ENCODE measurements around the gene MED16. TPM values are rescaled to one million over a fixed set of nuclear protein-coding genes. Genes with fewer than 3 reads are reported as not detected.

Gene MED16
- total and polyA plus RNA-seq, 2 of the 4 experiments (the other 2 are of a cell fraction) = 8.1 to 40.2 TPM

DNA sequence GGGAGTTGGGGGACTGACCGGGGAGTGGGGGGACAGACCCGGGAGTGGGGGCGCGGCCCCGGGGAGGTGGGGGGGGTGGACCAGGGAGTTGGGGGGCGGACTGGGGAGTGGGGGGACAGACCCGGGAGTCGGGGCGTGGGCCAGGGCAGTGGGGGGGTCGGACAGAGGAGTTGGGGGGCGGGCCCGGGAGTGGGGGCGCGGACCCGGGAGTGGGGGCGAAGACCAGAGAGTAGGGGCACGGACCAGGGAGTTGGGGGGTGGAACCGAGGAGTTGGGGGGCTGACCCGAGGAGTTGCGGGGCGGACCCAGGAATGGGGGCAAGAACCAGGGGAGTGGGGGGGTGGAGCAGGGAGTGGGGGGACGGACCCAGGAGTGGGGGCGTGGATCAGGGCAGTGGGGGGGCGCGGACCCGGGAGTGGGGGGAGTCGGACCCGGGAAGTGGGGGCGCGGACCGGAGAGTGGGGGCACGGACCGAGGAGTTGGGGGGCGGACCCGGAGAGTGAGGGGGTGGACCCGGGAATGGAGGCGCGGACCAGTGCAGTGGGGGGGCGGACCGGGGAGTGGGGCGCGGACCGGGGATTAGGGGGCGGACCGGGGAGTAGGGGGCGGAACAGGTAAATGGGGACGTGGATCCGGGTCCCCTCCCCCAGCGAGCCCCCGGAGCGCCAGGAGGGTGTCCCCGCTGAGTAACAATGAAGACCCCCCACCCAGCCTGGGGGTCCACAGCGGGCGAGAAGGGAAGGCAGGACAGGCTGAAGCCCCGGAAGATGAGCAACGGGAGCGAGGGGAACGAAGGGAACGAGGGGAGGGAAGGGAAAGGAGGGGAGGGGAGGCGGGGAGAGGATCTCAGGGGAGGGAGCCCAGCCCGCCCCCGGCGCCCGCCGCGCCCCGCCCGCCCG, 19.4 kb upstream of the MED16 start (continued):
- TF ChIP-seq, protein P1, sequence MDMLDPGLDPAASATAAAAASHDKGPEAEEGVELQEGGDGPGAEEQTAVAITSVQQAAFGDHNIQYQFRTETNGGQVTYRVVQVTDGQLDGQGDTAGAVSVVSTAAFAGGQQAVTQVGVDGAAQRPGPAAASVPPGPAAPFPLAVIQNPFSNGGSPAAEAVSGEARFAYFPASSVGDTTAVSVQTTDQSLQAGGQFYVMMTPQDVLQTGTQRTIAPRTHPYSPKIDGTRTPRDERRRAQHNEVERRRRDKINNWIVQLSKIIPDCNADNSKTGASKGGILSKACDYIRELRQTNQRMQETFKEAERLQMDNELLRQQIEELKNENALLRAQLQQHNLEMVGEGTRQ (IDR thresholded peaks at IDR 0.05; ENCODE audit: low read depth, low read length) = no peak

DNA sequence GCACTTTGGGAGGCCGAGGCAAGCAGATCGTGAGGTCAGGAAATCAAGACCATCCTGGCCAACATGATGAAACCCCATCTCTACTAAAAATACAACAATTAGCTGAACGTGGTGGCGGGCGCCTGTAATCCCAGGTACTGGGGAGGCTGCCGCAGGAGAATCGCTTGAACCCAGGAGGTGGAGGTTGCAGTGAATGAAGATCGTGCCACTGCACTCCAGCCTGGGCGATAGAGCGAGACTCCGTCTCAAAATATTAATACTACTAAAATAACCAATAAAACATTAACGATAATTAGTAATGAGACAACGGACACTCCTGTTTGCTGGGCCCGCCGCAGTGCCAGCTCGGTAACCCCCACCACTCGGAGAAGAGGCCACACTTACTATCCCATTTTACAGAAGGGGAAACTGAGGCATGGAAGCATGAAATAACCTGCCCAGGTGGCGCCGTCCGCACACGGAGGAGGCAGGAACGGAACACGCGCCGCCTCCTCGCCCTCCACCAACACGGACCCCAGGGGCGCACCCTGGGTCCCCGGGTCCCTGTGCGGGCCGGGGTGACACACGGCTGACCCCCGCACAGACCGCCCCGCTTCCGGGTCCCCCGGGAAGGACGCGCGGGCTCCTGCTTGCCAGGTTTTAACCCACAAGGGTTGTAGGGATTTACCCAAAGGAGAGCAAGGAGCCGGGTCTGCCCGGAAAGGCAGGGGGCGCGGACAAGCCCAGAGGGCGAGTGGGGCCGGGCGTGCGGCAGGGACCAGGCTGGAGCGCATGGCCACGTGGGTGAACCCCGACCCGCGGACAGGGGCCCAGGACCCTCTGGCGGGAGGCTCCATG, 18.4 kb upstream of the MED16 start:
- H2BK5ac ChIP-seq (ENCODE audit: low read depth, low read length, poor library complexity, severe bottlenecking) = no peak overlapping the region
- no peak overlapping the region for H2AFZ ChIP-seq (replicated peaks; ENCODE audit: low read length, poor library complexity)
- H3K9me3 ChIP-seq (ENCODE audit: control insufficient read depth, insufficient read depth, low read length) = no peaks in the 10 kb centered on the region
- BruUV-seq (replicated peaks) = no TSS peak
- 63% methylated on average over 17 of the region's 54 CpGs; no CpG with 5 or more reads in 1 of the 2 experiments for WGBS, 2 experiments (ENCODE audit: extremely low coverage in 2 of 2, insufficient read length in 1 of 2)
- H2BK15ac ChIP-seq (ENCODE audit: low read depth, low read length) = no peak overlapping the region
- H2AK5ac ChIP-seq (ENCODE audit: low read depth, low read length) = no peak overlapping the region
- no peak overlapping the region for H2BK120ac ChIP-seq (ENCODE audit: low read depth, low read length)
- H2AK9ac ChIP-seq (replicated peaks; ENCODE audit: low read depth, low read length, poor library complexity) = peak overlapping the region; percentile 65
- H3K56ac ChIP-seq (ENCODE audit: extremely low read depth, insufficient read depth, low read length) = no peak overlapping the region
- no peak overlapping the region for H3K23ac ChIP-seq (ENCODE audit: low read depth, low read length)
- no peak overlapping the region for H4K8ac ChIP-seq (ENCODE audit: low read depth in 2 of 2, low read length in 2 of 2)
- H3K9ac ChIP-seq (ENCODE audit: low read depth, low read length) = no peak overlapping the region
- no peak overlapping the region for H3K18ac ChIP-seq (ENCODE audit: low read depth, low read length)
- peak overlapping the region; percentile 40; the same call in 1 of the 2 replicates for H3K4me2 ChIP-seq (ENCODE audit: low read depth, low read length)
- no peaks in the 10 kb centered on the region for H3K9me1 ChIP-seq (ENCODE audit: insufficient read depth, low read length)
- dilution Hi-C loops (cut with HindIII; ENCODE audit: low sequenced_read_pairs, unreplicated experiment) = no loop called here
- no peak overlapping the region for H3K4ac ChIP-seq (ENCODE audit: low read depth, low read length)
- H3K4me1 ChIP-seq (ENCODE audit: control insufficient read depth, insufficient read depth, low read length) = peaks cover 8% of the 10 kb centered on the region
- CTCF ChIA-PET = no interaction called here
- H2BK20ac ChIP-seq (ENCODE audit: low read depth, low read length) = no peak overlapping the region
- DNase-seq (no peak), ATAC-seq (ENCODE audit: low read depth) (no peak)
- H3K27me3 ChIP-seq (ENCODE audit: control insufficient read depth, insufficient read depth, low read length) = no peaks in the 10 kb centered on the region
- intact Hi-C loops (cut with micrococcal nuclease) = loop anchor here (5.0 kb wide), 2 partner anchors 44 to 249 kb away; partner anchors contain the start of gene RNF126
- H3K79me1 ChIP-seq (ENCODE audit: low read depth in 1 of 2, low read length in 2 of 2) = peaks cover 4 to 51% of the 10 kb centered on the region in 2 experiments; a peak in 3 of 4 replicates
- H4K5ac ChIP-seq (ENCODE audit: low read depth, low read length) = no peak overlapping the region
- in situ Hi-C loops (cut with MboI; ENCODE audit: low sequenced_read_pairs) = no loop called here
- POLR2A ChIA-PET (ENCODE audit: unreplicated experiment) = no interaction called here
- peaks cover 2% of the 10 kb centered on the region; the same call in 1 of the 2 replicates for H3K36me3 ChIP-seq (ENCODE audit: control insufficient read depth, insufficient read depth, low read length)
- no peak overlapping the region for H3K27ac ChIP-seq (ENCODE audit: insufficient read depth, low read length)
- H4K91ac ChIP-seq (ENCODE audit: insufficient read depth, low read depth, low read length) = no peak overlapping the region
- H3K4me3 ChIP-seq (ENCODE audit: insufficient read depth, low read depth, low read length) = peak overlapping the region; percentile 17; the same call in 1 of the 2 replicates
- peaks cover 43% of the 10 kb centered on the region for H4K20me1 ChIP-seq (ENCODE audit: insufficient read depth, low read length)
- H3K14ac ChIP-seq (replicated peaks; ENCODE audit: low read depth, low read length) = no peak overlapping the region
- no peak for TF ChIP-seq CHD1 (IDR thresholded peaks at IDR 0.05; ENCODE audit: low read depth, low read length)
- TF ChIP-seq, protein P2, sequence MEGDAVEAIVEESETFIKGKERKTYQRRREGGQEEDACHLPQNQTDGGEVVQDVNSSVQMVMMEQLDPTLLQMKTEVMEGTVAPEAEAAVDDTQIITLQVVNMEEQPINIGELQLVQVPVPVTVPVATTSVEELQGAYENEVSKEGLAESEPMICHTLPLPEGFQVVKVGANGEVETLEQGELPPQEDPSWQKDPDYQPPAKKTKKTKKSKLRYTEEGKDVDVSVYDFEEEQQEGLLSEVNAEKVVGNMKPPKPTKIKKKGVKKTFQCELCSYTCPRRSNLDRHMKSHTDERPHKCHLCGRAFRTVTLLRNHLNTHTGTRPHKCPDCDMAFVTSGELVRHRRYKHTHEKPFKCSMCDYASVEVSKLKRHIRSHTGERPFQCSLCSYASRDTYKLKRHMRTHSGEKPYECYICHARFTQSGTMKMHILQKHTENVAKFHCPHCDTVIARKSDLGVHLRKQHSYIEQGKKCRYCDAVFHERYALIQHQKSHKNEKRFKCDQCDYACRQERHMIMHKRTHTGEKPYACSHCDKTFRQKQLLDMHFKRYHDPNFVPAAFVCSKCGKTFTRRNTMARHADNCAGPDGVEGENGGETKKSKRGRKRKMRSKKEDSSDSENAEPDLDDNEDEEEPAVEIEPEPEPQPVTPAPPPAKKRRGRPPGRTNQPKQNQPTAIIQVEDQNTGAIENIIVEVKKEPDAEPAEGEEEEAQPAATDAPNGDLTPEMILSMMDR (conservative IDR thresholded peaks at IDR 0.05; ENCODE audit: low read depth, low read length) = no peak
- TF ChIP-seq, protein P3, sequence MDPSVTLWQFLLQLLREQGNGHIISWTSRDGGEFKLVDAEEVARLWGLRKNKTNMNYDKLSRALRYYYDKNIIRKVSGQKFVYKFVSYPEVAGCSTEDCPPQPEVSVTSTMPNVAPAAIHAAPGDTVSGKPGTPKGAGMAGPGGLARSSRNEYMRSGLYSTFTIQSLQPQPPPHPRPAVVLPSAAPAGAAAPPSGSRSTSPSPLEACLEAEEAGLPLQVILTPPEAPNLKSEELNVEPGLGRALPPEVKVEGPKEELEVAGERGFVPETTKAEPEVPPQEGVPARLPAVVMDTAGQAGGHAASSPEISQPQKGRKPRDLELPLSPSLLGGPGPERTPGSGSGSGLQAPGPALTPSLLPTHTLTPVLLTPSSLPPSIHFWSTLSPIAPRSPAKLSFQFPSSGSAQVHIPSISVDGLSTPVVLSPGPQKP (IDR thresholded peaks at IDR 0.05; ENCODE audit: borderline replicate concordance, low read depth, low read length) = no peak
- TF ChIP-seq MXI1 (IDR thresholded peaks at IDR 0.05; ENCODE audit: borderline replicate concordance, low read depth, low read length) = no peak
- TF ChIP-seq RCOR1 (IDR thresholded peaks at IDR 0.05; ENCODE audit: insufficient replicate concordance, low read length) = no peak
- TF ChIP-seq SMC3 (IDR thresholded peaks at IDR 0.05; ENCODE audit: low read depth, low read length) = no peak
- no peak for TF ChIP-seq BHLHE40 (IDR thresholded peaks at IDR 0.05; ENCODE audit: low read depth, low read length)
- no peak for TF ChIP-seq NFE2L2 (IDR thresholded peaks at IDR 0.05; ENCODE audit: low read depth, low read length)

Measured in IMR-90 (cell line).